ENCODE results near the gene SWT1.

DNA sequence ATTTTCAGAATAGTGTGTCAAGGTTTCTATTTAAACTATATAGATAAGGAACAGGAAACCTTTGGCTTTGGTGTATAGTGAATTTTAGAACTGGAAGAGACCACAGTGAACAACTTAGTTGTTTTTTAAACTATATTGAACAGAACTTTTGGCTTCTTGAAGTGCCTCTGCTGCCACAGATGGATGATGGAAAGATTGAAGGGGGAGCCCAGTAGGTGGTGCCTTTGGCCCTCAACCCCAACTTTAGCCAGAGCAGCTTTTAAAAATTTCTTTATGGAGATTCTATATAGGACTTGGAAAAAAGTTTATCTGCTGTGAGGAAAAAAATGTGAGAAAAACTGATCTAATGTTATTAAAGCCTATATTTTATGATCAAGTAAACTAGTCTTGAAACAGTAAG lies 50.2 kb downstream of the SWT1 start:
- TF ChIP-seq, protein P1, sequence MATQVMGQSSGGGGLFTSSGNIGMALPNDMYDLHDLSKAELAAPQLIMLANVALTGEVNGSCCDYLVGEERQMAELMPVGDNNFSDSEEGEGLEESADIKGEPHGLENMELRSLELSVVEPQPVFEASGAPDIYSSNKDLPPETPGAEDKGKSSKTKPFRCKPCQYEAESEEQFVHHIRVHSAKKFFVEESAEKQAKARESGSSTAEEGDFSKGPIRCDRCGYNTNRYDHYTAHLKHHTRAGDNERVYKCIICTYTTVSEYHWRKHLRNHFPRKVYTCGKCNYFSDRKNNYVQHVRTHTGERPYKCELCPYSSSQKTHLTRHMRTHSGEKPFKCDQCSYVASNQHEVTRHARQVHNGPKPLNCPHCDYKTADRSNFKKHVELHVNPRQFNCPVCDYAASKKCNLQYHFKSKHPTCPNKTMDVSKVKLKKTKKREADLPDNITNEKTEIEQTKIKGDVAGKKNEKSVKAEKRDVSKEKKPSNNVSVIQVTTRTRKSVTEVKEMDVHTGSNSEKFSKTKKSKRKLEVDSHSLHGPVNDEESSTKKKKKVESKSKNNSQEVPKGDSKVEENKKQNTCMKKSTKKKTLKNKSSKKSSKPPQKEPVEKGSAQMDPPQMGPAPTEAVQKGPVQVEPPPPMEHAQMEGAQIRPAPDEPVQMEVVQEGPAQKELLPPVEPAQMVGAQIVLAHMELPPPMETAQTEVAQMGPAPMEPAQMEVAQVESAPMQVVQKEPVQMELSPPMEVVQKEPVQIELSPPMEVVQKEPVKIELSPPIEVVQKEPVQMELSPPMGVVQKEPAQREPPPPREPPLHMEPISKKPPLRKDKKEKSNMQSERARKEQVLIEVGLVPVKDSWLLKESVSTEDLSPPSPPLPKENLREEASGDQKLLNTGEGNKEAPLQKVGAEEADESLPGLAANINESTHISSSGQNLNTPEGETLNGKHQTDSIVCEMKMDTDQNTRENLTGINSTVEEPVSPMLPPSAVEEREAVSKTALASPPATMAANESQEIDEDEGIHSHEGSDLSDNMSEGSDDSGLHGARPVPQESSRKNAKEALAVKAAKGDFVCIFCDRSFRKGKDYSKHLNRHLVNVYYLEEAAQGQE (IDR thresholded peaks at IDR 0.05; ENCODE audit: insufficient read depth in 1 of 2, low read depth in 2 of 2, low read length in 2 of 2), result no peak
- no peak for TF ChIP-seq POLR2AphosphoS5 (IDR thresholded peaks at IDR 0.05; ENCODE audit: low read depth, low read length)

All from PFSK-1 (cell line).